HL-60 (cell line): Measurements from ENCODE around the gene POLD2.

Source experiments
- DNase-seq, 2 experiments: peaks; one replicate each; pipeline ENCODE4 v3.0.0-alpha.2; 2010 to 2020; ENCODE audit warnings: low read depth in 1 of 2, low spot score in 1 of 2
- H3K27ac ChIP-seq: fragments of 250-450 bp; sonication (Bioruptor Pico); replicated peaks from 2 replicates; pipeline ENCODE4 v1.5.1; 2020; ENCODE audit warnings: mild to moderate bottlenecking, moderate library complexity
- H3K27me3 ChIP-seq: fragments of 250-450 bp; sonication (Bioruptor Pico); 2 replicates; pipeline ENCODE4 v1.5.1; 2021; ENCODE audit warnings: mild to moderate bottlenecking, moderate library complexity; ENCODE audit not compliant: insufficient read depth, poor library complexity, severe bottlenecking
- H3K4me3 ChIP-seq: replicated peaks from 2 replicates; pipeline ENCODE4 v1.5.1; 2011; ENCODE audit warnings: mild to moderate bottlenecking, control low read depth, low read length; ENCODE audit not compliant: insufficient read depth
- GABPA ChIP-seq: IDR thresholded peaks from 2 replicates; pipeline ENCODE4 v1.6.1; 2012; ENCODE audit warnings: low read depth
- POLR2AphosphoS5 ChIP-seq: IDR thresholded peaks from 2 replicates; pipeline ENCODE4 v1.6.1; 2012; ENCODE audit warnings: low read depth
- SPI1 ChIP-seq: IDR thresholded peaks from 2 replicates; pipeline ENCODE4 v1.6.1; 2012; ENCODE audit warnings: low read depth, mild to moderate bottlenecking, borderline replicate concordance
- TF ChIP-seq, protein P1 (sequence below): IDR thresholded peaks from one replicate; pipeline ENCODE4 v1.5.1; 2011; ENCODE audit warnings: low read length, control low read depth, inconsistent platforms; ENCODE audit not compliant: insufficient read depth
- TF ChIP-seq, protein P2 (sequence below): IDR thresholded peaks from 2 replicates; pipeline ENCODE4 v1.6.1; 2012; ENCODE audit warnings: low read depth; ENCODE audit not compliant: insufficient replicate concordance

POLD2 gene

DNA sequence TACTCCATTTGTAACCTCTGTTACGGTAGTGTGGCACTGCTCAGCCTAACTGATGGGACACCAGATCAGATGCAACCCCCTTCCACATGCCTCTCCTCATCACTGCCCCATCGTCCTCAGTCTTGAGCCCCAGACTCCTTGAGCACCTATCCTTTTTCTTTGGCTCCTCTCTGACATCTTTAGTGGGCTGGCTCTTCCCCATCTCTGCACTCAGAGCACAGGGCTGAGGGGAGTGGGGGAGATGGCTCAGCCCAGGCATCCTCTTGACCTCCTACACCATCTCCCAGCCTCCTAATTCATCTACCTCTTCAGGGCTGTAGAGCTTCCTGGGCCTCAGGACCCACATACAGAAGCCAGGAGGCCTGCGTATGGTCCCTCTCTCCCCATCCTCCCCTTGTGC lies 39.6 kb downstream of the POLD2 start:
- Histone ChIP-seq H3K4me3 (no peak overlapping the region), H3K27ac (no peak overlapping the region), H3K27me3 (no peaks in the 10 kb centered on the region)
- TF ChIP-seq, protein P1, sequence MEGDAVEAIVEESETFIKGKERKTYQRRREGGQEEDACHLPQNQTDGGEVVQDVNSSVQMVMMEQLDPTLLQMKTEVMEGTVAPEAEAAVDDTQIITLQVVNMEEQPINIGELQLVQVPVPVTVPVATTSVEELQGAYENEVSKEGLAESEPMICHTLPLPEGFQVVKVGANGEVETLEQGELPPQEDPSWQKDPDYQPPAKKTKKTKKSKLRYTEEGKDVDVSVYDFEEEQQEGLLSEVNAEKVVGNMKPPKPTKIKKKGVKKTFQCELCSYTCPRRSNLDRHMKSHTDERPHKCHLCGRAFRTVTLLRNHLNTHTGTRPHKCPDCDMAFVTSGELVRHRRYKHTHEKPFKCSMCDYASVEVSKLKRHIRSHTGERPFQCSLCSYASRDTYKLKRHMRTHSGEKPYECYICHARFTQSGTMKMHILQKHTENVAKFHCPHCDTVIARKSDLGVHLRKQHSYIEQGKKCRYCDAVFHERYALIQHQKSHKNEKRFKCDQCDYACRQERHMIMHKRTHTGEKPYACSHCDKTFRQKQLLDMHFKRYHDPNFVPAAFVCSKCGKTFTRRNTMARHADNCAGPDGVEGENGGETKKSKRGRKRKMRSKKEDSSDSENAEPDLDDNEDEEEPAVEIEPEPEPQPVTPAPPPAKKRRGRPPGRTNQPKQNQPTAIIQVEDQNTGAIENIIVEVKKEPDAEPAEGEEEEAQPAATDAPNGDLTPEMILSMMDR = no peak
- TF ChIP-seq GABPA (no peak), POLR2AphosphoS5 (no peak), SPI1 (no peak)
- TF ChIP-seq, protein P2, sequence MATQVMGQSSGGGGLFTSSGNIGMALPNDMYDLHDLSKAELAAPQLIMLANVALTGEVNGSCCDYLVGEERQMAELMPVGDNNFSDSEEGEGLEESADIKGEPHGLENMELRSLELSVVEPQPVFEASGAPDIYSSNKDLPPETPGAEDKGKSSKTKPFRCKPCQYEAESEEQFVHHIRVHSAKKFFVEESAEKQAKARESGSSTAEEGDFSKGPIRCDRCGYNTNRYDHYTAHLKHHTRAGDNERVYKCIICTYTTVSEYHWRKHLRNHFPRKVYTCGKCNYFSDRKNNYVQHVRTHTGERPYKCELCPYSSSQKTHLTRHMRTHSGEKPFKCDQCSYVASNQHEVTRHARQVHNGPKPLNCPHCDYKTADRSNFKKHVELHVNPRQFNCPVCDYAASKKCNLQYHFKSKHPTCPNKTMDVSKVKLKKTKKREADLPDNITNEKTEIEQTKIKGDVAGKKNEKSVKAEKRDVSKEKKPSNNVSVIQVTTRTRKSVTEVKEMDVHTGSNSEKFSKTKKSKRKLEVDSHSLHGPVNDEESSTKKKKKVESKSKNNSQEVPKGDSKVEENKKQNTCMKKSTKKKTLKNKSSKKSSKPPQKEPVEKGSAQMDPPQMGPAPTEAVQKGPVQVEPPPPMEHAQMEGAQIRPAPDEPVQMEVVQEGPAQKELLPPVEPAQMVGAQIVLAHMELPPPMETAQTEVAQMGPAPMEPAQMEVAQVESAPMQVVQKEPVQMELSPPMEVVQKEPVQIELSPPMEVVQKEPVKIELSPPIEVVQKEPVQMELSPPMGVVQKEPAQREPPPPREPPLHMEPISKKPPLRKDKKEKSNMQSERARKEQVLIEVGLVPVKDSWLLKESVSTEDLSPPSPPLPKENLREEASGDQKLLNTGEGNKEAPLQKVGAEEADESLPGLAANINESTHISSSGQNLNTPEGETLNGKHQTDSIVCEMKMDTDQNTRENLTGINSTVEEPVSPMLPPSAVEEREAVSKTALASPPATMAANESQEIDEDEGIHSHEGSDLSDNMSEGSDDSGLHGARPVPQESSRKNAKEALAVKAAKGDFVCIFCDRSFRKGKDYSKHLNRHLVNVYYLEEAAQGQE = no peak
- DNase-seq = no peak

DNA sequence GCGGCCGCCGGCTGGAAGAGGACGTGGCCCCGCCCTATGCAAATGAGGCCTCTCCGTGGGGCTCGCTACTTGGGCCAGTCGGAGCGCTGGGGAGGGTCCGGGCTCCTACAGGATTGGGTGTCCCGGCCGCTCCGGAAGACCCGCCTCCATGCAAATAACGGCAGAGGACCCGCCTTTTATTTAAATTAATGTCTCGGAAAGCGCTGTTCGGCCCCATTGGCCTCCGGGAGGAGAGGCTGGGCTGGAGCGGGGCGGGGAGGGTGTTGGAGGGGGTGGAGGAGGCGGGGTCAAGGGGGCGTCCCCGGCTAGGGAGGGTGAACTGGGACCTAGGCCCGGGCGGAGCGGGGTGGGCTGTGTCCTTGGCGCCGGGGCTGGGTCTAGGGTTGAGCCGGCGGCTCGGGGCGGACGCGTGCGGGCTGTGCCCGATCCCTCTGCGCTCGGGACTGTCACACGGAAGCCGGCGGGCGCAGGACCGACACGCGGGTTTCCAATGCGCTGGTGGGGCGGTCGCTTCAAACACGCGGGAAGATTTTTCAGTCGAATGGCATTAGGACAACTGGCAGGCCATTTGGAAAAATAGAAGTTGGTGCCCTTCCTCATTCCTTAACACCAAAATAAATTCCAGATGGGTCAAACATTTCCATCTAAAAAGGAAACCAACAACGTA lies 40.7 kb downstream of the POLD2 start:
- Histone ChIP-seq H3K4me3 (peak overlapping the region; percentile 62), H3K27ac (peak overlapping the region; percentile 82), H3K27me3 (no peaks in the 10 kb centered on the region)
- DNase-seq = peak; percentile 96 to 99
- TF ChIP-seq, protein P2 = peak; percentile 4
- TF ChIP-seq GABPA (peak; percentile 68), SPI1 (no peak; the same call in 1 of the 2 replicates), POLR2AphosphoS5 (peak; percentile 26; the same call in 1 of the 2 replicates)
- TF ChIP-seq, protein P1 = no peak

DNA sequence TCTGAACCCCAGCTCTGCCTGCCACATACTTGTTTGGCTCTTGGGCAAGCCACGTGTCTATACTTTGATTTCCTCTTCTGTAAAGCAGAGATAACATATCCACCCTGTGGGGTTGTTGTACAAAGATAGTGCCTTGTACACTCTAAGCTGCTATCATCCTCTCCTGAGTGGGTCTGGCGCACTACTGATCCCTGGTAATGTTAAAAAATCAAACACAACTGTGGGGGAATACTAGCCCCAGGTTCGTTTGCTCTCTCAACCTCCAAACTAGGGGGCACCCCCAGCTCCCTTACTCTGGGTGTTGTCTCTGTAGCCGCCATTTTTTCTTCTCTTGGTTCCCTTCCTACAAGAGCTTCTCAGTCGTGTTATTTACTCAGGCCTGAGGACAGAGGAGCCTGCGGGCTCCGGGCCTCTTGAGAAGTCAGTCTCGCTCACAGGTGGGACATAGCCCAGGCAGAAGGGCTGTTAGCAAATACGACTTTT lies 42.0 kb downstream of the POLD2 start:
- H3K27ac ChIP-seq = peak overlapping the region; percentile 81
- peak overlapping the region; percentile 69 for H3K4me3 ChIP-seq
- DNase-seq = peak in 1 of 2 experiments; percentile 35

More for the DNA sequence above, 42.0 kb downstream of the POLD2 start:
- TF ChIP-seq, protein P1 = no peak
- TF ChIP-seq GABPA = no peak
- TF ChIP-seq, protein P2 = no peak
- no peaks in the 10 kb centered on the region for H3K27me3 ChIP-seq
